Endodermal cell (in vitro differentiated cells): ENCODE results near the gene ZNF480. TPM values are rescaled to one million over a fixed set of nuclear protein-coding genes. Genes with fewer than 3 reads are reported as not detected.

Experiments
- DNase-seq: peaks from one replicate; pipeline ENCODE4 v3.0.0-alpha.2; 2017
- H3K27ac ChIP-seq: 2 replicates; pipeline ENCODE4 v1.5.1; 2013; ENCODE audit warnings: mild to moderate bottlenecking, low read depth, low read length, moderate library complexity
- H3K27me3 ChIP-seq: 2 replicates; pipeline ENCODE4 v1.6.1; 2013; ENCODE audit warnings: mild to moderate bottlenecking, low read length, moderate library complexity; ENCODE audit not compliant: insufficient read depth, control insufficient read depth, poor library complexity, severe bottlenecking
- H3K36me3 ChIP-seq: 2 replicates; pipeline ENCODE4 v1.7.0; 2013; ENCODE audit warnings: mild to moderate bottlenecking, low read length, moderate library complexity; ENCODE audit not compliant: control insufficient read depth, insufficient read depth
- H3K4me1 ChIP-seq: one replicate; pipeline ENCODE4 v1.7.0; 2013; ENCODE audit warnings: low read length; ENCODE audit not compliant: control insufficient read depth, insufficient read depth
- H3K4me3 ChIP-seq: 2 replicates; pipeline ENCODE4 v1.5.1; 2013; ENCODE audit warnings: mild to moderate bottlenecking, low read length, moderate library complexity
- H3K9ac ChIP-seq: 2 replicates; pipeline ENCODE4 v1.6.1; 2013; ENCODE audit warnings: mild to moderate bottlenecking, low read length, moderate library complexity; ENCODE audit not compliant: poor library complexity, severe bottlenecking; ENCODE audit errors: extremely low read depth
- H3K9me3 ChIP-seq: 2 replicates; pipeline ENCODE4 v1.6.1; 2013; ENCODE audit warnings: mild to moderate bottlenecking, low read length, moderate library complexity; ENCODE audit not compliant: control insufficient read depth
- H3K27ac Mint-ChIP-seq: 2 replicates; pipeline ENCODE4 v1.8.0; 2020; ENCODE audit warnings: mixed read lengths
- H3K27me3 Mint-ChIP-seq: 2 replicates; pipeline ENCODE4 v1.8.0; 2021; ENCODE audit warnings: mild to moderate bottlenecking, mixed read lengths; ENCODE audit not compliant: insufficient read depth
- H3K36me3 Mint-ChIP-seq: 2 replicates; pipeline ENCODE4 v1.8.0; 2020; ENCODE audit warnings: low read depth, mixed read lengths
- H3K4me1 Mint-ChIP-seq: 2 replicates; pipeline ENCODE4 v1.8.0; 2020; ENCODE audit warnings: mixed read lengths
- H3K4me3 Mint-ChIP-seq: 2 replicates; pipeline ENCODE4 v1.8.0; 2020; ENCODE audit warnings: mild to moderate bottlenecking, moderate library complexity, mixed read lengths
- H3K9me3 Mint-ChIP-seq: 2 replicates; pipeline ENCODE4 v1.8.0; 2020; ENCODE audit warnings: mild to moderate bottlenecking, mixed read lengths
- CTCF ChIP-seq: fragments of 200-600 bp; sonication (generic); conservative IDR thresholded peaks from 2 replicates; pipeline ENCODE4 v1.5.0; 2021; ENCODE audit warnings: antibody characterized with exemption, mild to moderate bottlenecking
- WGBS, 2 experiments: methylation state at CpG; one replicate each; pipeline versions ENCODE4 v1.1.5 to v1.1.7; 2013; ENCODE audit warnings: missing lambda C conversion rate in 2 of 2, mixed read lengths in 1 of 2; ENCODE audit not compliant: insufficient coverage in 1 of 2, insufficient read length in 1 of 2; 5-methylcytosine and 5-hydroxymethylcytosine counted together
- total RNA-seq, 2 donors: library from RNA; stranded (reverse); fragmentation: NEBNext Ultra II Directional in 1 of 2; extraction: Animal tissue kit (Norgen Biotek cat#: 25700) in 1 of 2; gene quantifications; 2 replicates in 1 of 2; 3 replicates in 1 of 2; pipeline ENCODE4 v1.2.1, GENCODE V29; 2021

ZNF480 gene
- total RNA-seq, 2 donors from 2014 or later = 31.1 to 38.5 TPM

- H3K9me3 ChIP-seq = peaks cover 74% of the 10 kb centered on the region
- no peak overlapping the region for H3K27ac ChIP-seq
- Mint-ChIP-seq H3K9me3 (peaks cover 82% of the 10 kb centered on the region), H3K4me3 (no peak overlapping the region), H3K36me3 (peaks cover 22% of the 10 kb centered on the region), H3K27ac (no peak overlapping the region), H3K4me1 (peaks cover 1% of the 10 kb centered on the region), H3K27me3 (no peaks in the 10 kb centered on the region)
- no peaks in the 10 kb centered on the region for H3K27me3 ChIP-seq
- WGBS, 2 experiments = 78 to 83% methylated on average over 10 of the region's 10 CpGs
- no peak for TF ChIP-seq CTCF
- peak overlapping the region; percentile 70 for H3K4me3 ChIP-seq
- no peaks in the 10 kb centered on the region for H3K4me1 ChIP-seq
- no peaks in the 10 kb centered on the region for H3K36me3 ChIP-seq
- DNase-seq = no peak
- no peak overlapping the region for H3K9ac ChIP-seq
Measured at GRCh38 chr19:52331757-52332156, 34.8 kb downstream of the ZNF480 start.

- H3K27me3 Mint-ChIP-seq = no peaks in the 10 kb centered on the region
- peak overlapping the region; percentile 86 for H3K4me3 Mint-ChIP-seq
- peak overlapping the region; percentile 99 for H3K27ac Mint-ChIP-seq
- peaks cover 46% of the 10 kb centered on the region for H3K9me3 Mint-ChIP-seq
- TF ChIP-seq CTCF = no peak
- WGBS, 2 experiments = 68 to 92% methylated on average over 6 to 8 of the region's 9 CpGs
- Histone ChIP-seq H3K27ac (no peak overlapping the region), H3K9me3 (peaks cover 59% of the 10 kb centered on the region), H3K4me1 (peaks cover 3% of the 10 kb centered on the region), H3K4me3 (peak overlapping the region; percentile 98), H3K9ac (peak overlapping the region; percentile 91), H3K36me3 (peaks cover 12% of the 10 kb centered on the region), H3K27me3 (no peaks in the 10 kb centered on the region)
- peaks cover 31% of the 10 kb centered on the region for H3K36me3 Mint-ChIP-seq
- no peak for DNase-seq
- peaks cover 21% of the 10 kb centered on the region for H3K4me1 Mint-ChIP-seq
Measured at GRCh38 chr19:52335768-52336116, 38.8 kb downstream of the ZNF480 start.

- Histone ChIP-seq H3K36me3 (peaks cover 12% of the 10 kb centered on the region), H3K27ac (peak within 1 kb of the TSS; percentile 97), H3K4me3 (peak within 1 kb of the TSS; percentile 98), H3K27me3 (no peaks in the 10 kb centered on the region), H3K4me1 (peaks cover 3% of the 10 kb centered on the region), H3K9ac (peak within 1 kb of the TSS; percentile 91), H3K9me3 (peaks cover 57% of the 10 kb centered on the region)
- Mint-ChIP-seq H3K9me3 (peaks cover 41% of the 10 kb centered on the region), H3K36me3 (peaks cover 34% of the 10 kb centered on the region), H3K4me1 (peaks cover 21% of the 10 kb centered on the region), H3K4me3 (peak within 1 kb of the TSS; percentile 86), H3K27ac (peak within 1 kb of the TSS; percentile 99), H3K27me3 (no peaks in the 10 kb centered on the region)
- TF ChIP-seq CTCF = no peak
- 0 to 1% methylated on average over 31 to 55 of the region's 55 CpGs for WGBS, 2 experiments
- DNase-seq = peak; percentile 93
Measured at GRCh38 chr19:52336117-52336790, 39.3 kb downstream of the ZNF480 start, which contains the start of gene ZNF610. Gene ZNF610 (plus strand): TSS chr19:52336243. CDS start chr19:52349173, 12,930 bp downstream.
